Uterus (tissue), 2 donors: ENCODE results near the gene C1S.

ENCODE experiments used
- CTCF ChIP-seq, 4 experiments: fragments of 200-600 bp in 2 of 4; fragments of 450-650 bp in 2 of 4; sonication (generic) in 2 of 4; IDR thresholded peaks; one replicate each; pipeline ENCODE4 v1.5.1; 2016 to 2019; ENCODE audit warnings: antibody characterized with exemption in 4 of 4, mild to moderate bottlenecking in 2 of 4, moderate library complexity in 1 of 4
- POLR2A ChIP-seq, 2 donors: fragments of 450-650 bp; IDR thresholded peaks; one replicate each; pipeline ENCODE4 v1.6.1; 2016; ENCODE audit warnings: antibody characterized with exemption in 2 of 2, mild to moderate bottlenecking in 1 of 2, moderate library complexity in 1 of 2

- TF ChIP-seq CTCF (IDR thresholded peaks at IDR 0.05) (no peak), POLR2A (IDR thresholded peaks at IDR 0.05) (no peak)
Measured at GRCh38 chr12:7120166-7120565, 59.6 kb downstream of the C1S start.
